Daoy (cell line): Measurements from ENCODE around the gene MSN. TPM values are rescaled to one million over a fixed set of nuclear protein-coding genes. Genes with fewer than 3 reads are reported as not detected.
"Not testable (repeated sequence)": the region's sequence is repeated elsewhere in the genome, so short reads cannot be mapped to it uniquely, and the experiment has no call there.

ENCODE experiments used
- DNase-seq: peaks from one replicate; pipeline ENCODE4 v3.0.0-alpha.2; 2015; ENCODE audit warnings: low read depth
- total RNA-seq: library from RNA; depleted of rRNA; stranded (reverse); fragments of >200 nt; shearing (Covaris generic); gene quantifications from 2 replicates; pipeline ENCODE4 v1.2.3, GENCODE V29; 2014; rRNA removed

Gene MSN
- 300 and 316 TPM in 2 replicates for total RNA-seq

DNA sequence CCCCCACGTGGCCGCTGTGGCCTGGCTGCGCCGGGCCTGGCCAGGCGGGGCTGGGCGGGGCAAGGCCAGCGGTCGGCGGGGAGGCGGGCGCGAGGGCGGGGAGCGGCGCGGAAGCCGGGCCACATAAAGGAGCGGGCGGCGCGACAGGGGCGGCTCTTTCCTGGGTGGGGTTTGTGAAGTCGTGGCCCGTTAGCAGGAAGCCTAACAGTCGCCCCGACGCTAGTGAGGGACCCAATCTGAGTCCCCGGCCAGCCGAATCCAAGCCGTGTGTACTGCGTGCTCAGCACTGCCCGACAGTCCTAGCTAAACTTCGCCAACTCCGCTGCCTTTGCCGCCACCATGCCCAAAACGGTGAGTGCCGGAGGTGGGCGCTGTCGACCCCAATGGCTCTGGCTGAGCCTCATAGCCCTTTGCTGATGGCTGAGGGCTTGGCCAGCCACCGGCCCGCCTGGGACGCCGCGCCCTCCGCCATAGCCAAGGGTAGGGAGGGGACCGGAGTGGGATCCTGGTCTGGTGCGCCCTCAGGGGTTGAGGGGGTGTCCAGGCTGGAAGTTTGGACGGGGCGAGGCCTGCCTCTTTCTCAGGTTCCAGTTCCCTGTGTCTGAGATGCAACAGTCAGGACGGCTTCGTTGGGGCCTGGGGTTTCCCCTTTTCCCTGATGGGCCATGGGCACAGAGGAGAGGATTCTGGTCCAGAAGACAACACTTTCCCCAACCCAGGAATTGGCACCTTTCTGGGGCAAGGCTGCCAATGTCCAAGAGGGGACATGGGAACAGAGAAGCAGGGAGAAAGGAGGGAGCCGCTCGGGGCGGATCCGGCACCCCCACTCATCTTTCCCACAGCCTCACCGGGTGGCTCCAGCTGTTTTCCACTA, at the start of gene MSN:
Gene MSN (plus strand): TSS at position 152 of the 874 bp plus-strand sequence. CDS start 188 bp downstream, at position 340.
- peak; percentile 81 for DNase-seq

DNA sequence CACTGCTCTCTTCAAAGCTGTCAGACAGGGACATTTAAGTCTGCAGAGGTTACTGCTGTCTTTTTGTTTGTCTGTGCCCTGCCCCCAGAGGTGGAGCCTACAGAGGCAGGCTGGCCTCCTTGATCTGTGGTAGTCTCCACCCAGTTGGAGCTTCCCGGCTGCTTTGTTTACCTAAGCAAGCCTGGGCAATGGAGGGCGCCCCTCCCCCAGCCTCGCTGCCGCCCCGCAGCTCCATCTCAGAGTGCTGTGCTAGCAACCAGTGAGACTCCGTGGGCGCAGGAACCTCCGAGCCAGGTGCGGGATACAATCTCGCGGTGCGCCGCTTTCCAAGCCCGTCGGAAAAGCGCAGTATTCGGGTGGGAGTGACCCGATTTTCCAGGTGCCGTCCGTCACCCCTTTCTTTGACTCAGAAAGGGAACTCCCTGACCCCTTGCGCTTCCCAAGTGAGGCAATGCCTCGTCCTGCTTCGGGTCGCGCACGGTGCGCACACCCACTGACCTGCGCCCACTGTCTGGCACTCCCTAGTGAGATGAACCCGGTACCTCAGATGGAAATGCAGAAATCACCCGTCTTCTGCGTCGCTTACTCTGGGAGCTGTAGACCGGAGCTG, 47.3 kb upstream of the MSN start:
- DNase-seq = not testable (repeated sequence)

DNA sequence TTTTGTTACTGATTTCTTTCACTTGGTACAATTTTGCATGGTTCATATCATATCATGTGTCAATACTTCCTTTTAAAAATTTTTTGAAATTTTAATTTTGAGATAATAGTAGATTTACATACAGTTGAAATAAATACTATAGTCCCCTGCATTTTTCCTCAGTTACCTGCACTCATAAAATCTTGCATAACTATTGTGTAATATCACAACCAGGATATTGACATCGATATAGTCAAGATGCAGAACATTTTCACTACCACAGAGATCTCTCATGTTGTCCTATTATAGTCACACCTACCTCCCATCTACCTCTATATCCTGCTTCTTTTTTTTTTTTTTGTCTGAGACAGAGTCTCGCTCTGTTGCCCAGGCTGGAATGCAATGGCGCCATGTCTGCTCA, 36.7 kb upstream of the MSN start:
- no peak for DNase-seq

- no peak for DNase-seq
Measured at GRCh38 chrX:65633826-65634225, 33.6 kb upstream of the MSN start.

- no peak for DNase-seq
Measured at GRCh38 chrX:65634732-65635131, 32.7 kb upstream of the MSN start.

- no peak for DNase-seq
Measured at GRCh38 chrX:65635378-65635777, 32.1 kb upstream of the MSN start.

DNA sequence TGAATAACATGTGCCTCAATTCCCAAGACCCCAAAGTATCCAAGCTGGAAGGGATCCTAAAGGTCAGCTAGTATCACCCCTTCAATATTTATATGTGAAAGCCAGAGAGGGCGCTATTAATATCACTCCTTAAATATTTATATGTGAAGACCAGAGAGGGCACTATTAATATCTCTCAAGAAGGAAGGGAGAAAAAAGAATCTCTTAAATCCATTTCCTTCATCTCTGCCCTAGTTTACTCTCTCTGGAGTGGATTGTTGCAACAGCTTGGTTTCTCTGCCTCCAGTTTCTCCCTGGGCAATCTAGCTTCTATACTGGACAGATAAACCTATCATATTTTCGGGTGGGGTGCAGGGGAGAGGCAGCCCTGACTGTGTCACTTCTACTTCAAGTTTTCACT, 31.6 kb upstream of the MSN start:
- no peak for DNase-seq

DNA sequence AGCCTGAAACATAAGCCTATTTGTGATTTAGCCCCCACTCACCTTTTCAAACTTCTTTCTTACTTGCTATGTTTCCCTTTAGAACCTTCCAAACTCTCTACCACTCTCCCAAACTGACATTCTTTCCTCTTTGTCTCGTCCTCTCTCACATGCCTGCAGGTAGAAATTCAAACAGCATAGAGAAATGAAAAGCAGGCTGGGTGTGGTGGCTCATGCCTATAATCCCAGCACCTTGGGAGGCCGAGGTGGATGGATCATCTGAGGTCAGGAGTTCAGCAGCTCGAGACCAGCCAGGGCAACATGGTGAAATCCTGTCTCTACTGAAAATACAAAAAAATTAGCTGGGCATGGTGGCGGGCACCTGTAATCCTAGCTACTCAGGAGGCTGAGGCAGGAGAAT, 31.2 kb upstream of the MSN start:
- DNase-seq = not testable (repeated sequence)

- DNase-seq = no peak
Measured at GRCh38 chrX:65637335-65637734, 30.1 kb upstream of the MSN start.

- DNase-seq = peak; percentile 21
Measured at GRCh38 chrX:65642914-65643491, 24.5 kb upstream of the MSN start.

GRCh38 chrX:65643531-65644052, 23.9 kb upstream of the MSN start:
- peak; percentile 23 for DNase-seq

- DNase-seq = peak; percentile 87
Measured at GRCh38 chrX:65644621-65645289, 22.7 kb upstream of the MSN start.

- no peak for DNase-seq
Measured at GRCh38 chrX:65647801-65648200, 19.7 kb upstream of the MSN start.

GRCh38 chrX:65652098-65652497, 15.4 kb upstream of the MSN start:
- DNase-seq = no peak

DNA sequence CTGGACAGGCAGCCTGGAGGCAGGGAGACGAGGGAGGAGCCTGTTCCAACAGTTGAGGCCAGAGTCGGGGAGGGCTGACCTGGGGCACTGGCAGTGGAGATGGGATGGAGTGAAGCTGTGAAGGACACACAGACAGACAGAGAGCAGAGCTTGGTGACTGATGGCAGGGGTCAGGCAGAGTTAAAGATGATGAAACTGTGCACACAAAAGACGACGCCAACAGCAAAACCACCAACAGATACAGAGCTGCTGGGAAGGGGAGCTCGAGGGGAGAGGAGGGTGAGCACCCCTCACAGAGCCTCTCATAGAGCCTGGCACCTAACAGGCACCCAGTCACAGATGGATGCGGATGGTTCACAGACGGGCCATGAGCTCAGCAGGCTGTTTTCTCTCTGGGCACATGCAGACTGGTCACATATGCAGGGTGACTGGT, 10.4 kb upstream of the MSN start:
- not testable (repeated sequence) for DNase-seq

GRCh38 chrX:65657659-65658058, 9.8 kb upstream of the MSN start:
- DNase-seq = no peak

GRCh38 chrX:65658229-65658628, 9.2 kb upstream of the MSN start:
- DNase-seq = no peak

GRCh38 chrX:65667157-65667502, 324 bp upstream of the MSN start:
- DNase-seq = no peak

DNA sequence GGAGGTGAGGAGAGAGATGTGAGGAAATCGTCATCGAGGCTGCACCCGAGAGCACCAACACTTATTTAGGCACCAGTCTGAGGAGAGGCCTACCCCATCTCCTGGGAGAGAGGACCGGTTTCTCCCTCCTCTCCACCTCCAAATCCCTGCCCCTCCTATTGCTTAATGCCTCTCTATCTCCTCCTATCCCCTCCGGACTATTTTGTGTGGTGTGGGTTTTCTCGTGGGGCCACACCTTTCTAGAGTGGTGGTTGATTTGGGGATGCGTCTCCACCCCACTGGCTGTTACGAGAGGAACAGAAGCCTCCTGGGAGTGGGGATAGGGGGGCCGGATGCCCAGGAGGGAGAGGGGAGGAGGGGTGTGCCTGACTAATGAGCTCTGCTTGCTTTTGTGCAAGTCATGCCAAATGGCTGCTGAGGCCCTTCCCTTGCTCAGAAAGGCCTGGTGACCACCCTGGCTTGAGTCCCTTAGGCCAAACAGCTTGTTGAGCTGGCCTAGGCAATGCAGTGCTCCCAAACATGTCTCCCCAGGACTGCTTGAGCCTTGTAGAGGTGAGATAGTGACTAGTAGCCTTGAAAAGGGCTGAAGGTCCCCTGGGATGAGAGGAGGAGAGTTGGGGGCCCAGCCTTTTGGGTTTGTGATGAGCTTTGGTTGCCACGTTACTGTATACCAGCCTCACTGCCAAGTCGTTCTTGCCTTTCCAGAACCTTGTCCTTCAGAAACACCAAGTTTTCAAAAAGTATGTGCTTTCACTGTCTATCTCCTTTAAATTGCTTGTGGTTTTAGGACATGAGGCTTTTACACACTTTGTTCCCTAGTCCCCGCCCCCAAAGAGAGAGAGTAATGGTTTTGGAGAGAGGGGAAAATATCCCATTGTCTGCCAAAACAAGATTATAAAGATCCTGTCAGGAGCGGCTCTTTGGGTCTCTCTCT, 1.2 kb downstream of the MSN start:
- DNase-seq = peak; percentile 84

- DNase-seq = no peak
Measured at GRCh38 chrX:65671286-65671685, 3.8 kb downstream of the MSN start.

DNA sequence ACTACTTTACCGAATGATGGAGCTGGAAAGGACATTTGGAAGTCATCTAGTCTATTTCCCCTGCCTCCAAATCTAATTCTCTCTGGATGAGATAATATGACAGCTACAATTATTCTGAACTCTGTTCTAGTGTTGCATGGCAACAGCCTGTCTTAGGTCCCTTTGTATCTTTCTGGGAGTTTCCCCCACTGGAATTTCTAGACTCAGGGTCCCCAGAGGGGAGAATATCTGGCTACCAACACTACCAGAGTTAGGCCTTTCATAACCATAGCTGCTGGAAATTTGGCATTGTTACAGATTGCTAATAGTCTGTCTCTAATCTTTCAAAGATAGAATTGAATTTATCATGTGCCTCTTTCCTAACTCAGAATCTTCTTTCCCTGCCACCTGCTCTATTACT, 4.5 kb downstream of the MSN start:
- DNase-seq = no peak
